ENCODE measurements around the gene ADAM10.

DNA sequence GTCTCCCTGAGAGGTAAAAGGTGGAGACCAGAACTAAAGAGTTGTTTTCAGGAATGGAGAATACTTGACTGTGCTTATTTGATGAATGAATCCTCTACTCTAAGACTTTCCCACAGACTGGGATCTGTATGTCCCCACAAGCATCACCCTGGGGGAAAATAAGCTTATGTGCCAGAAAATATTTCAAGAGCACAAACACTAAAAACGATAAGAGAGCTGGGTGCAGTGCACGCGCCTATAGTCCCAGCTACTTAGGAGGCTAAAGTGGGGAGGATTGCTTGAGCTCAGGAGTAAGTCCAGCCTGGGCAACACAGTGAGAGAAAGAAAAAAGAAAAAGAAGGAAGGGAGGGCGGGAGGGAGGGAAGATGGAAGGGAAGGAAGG is 150.7 kb downstream of the ADAM10 start:
- TF ChIP-seq, protein P1, sequence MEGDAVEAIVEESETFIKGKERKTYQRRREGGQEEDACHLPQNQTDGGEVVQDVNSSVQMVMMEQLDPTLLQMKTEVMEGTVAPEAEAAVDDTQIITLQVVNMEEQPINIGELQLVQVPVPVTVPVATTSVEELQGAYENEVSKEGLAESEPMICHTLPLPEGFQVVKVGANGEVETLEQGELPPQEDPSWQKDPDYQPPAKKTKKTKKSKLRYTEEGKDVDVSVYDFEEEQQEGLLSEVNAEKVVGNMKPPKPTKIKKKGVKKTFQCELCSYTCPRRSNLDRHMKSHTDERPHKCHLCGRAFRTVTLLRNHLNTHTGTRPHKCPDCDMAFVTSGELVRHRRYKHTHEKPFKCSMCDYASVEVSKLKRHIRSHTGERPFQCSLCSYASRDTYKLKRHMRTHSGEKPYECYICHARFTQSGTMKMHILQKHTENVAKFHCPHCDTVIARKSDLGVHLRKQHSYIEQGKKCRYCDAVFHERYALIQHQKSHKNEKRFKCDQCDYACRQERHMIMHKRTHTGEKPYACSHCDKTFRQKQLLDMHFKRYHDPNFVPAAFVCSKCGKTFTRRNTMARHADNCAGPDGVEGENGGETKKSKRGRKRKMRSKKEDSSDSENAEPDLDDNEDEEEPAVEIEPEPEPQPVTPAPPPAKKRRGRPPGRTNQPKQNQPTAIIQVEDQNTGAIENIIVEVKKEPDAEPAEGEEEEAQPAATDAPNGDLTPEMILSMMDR (optimal IDR thresholded peaks at IDR 0.05 in 1 of 3, IDR thresholded peaks at IDR 0.05 in 1 of 3, conservative IDR thresholded peaks at IDR 0.05 in 1 of 3; ENCODE audit: extremely low read depth in 1 of 3, insufficient read depth in 2 of 3, low read length in 3 of 3) = no peak
- no peak for TF ChIP-seq EZH2 (IDR thresholded peaks at IDR 0.05; ENCODE audit: low read length)
